Embryonic facial prominence (tissue), 1 donor: ENCODE measurements around the gene GBE1.
"Not testable (repeated sequence)": the region's sequence is repeated elsewhere in the genome, so short reads cannot be mapped to it uniquely, and the experiment has no call there.

Source experiments
- DNase-seq: peaks from one replicate; pipeline ENCODE4 v3.0.0-alpha.2; 2016; ENCODE audit errors: extremely low spot score

The GBE1 gene

DNA sequence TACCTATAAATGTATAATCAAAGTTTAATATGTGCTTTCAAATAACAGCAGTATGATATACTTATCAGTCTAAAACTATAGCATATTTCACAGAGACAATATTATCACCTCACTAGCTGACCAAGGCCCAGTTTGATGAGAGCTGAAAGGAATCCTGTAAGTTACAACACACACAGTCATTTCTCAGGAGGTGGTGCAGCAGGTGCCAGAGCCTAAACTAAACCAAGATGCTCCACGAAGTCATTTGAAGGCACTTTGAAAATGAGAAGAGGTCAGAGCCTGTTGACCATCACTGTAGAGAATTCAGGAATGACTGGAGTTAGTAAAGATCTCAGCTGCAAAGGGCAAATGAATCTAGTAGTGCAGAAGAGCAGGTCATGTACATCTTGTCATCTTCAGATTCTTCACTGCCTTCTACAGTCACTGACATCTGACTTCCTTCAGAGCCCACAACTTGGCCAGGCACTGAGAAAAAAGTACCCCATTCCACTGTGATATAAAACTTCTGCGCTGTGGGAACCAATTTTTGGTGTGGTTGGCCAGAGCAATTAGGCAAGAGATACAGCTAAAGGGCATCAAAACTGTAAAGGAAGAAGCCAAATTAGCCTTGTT, 7.9 kb downstream of the GBE1 start:
- no peak for DNase-seq

DNA sequence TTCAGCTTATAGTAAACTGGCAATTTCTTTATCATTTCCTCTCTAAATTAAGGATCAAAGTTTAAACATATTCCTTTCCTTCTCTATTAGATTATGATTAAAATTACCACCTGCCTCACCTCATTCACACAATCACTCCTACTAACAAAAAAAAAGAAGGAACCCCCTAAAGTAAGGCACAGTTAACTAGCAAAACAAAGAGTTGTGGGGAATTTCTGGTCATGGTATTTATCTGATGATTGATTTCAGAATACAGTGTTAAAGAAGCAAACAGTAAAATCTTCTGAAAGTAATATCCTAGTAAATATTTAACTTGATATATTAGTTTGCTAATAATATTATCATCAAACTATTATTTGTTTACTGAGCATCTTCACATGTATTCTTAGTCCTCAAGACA, 8.8 kb downstream of the GBE1 start:
- DNase-seq = no peak

DNA sequence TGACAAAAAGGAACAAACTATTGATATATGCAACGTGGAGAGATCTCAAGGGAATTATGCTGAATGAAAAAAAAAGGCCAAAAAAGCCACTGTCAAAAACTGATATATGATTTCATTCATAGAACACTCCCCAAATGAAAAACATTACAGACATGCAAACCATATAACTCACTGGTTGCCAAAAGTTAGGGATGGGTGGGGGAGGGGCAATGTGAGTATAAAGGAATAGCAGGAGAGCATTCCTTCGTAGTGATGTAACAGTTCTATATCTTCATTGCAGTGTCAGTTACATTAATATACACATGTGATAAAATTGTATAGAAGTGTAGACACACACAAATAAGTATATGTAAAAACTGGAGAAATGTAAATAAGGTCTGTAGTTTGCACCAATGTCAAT, 12.2 kb downstream of the GBE1 start:
- DNase-seq = no peak

DNA sequence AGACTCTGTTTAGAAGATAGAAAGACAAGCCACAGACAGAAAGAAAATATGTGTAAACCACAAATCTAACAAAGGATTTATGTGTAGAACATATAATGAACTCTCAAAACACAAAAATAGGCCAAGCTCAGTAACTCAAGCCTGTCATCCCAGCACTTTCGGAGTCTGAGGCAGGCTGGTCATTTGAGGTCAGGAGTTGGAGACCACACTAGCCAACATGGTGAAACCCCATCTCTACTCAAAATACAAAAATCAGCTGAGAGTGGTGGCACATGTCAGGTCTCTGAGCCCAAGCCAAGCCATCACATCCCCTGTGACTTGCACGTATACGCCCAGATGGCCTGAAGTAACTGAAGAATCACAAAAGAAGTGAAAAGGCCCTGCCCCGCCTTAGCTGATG, 14.2 kb downstream of the GBE1 start:
- not testable (repeated sequence) for DNase-seq

DNA sequence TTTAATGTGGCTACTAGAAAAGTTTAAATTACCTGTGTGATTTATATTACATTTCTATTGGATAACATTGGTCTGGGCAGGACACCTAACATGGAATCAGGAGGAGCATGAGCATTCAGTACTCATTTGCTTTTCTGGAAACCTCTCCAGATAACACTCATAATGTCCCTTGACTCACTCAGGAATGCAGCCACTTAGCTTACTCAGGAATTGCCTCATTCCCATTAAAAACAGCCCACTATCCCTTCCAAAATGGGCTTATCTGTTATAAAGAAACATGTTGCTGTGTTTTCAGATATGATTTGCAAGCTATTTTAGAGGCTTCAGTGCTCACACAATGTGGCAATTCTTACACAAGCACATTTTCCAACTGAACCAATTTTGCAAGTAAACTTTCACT, 17.1 kb downstream of the GBE1 start:
- no peak for DNase-seq

DNA sequence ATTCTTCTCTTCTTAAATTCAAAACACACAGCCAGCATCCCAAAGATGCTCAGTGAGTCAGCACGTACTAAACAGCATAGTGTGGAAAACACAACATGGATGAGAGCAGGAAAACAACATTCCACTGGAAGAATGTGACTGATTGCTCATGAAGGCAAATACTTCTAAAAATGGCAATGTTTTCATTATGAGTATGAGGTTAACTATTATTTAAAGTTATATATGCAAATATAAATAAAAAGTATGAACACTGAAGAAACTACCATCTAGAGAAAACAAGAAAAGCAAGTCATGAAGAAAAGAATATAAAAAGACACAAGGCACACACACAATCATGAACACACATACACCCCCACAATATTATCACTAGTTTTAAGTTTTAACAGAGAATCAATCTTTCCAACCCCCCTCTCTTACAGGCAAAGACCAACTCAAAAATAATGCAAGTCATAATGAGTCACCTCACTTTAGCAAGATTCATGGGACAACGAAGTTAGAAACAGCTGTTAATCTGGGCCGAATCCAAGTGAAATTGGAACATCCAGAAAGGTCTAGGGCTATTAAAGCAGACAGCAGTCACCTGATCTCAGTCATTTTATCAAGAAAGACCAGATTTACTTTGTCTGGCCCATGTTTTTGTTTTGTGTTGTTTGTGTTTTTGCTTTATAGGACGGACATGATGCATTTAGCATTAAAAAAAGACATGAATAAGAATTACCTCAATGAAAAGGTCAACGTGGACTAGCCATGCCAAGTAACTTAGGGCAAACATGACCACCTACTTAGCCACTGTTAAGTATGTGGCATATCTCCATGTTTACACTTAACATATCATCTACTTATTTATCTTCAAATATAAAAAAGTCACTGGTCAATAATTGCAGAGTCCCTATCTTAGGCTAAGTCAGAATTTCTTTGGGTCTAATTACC, 18.1 kb downstream of the GBE1 start:
- no peak for DNase-seq

DNA sequence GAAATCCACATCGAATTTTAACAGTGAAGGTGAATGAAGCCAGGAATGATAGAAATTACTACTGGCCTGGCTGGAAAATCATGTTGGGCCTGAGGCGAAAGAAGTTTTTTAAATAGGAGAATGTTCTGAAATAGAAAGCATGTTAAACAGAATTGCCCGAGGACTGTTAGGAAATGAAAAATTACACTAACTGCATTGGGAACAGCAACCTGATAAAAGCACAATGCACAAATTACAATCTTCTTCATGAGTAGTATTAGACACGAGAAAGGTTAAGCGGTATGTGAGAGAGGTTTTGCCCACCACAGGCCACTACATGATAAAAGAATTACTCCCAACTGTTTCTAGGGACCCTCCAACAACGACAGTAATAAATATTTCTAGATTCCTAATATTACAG, 18.9 kb downstream of the GBE1 start:
- no peak for DNase-seq

DNA sequence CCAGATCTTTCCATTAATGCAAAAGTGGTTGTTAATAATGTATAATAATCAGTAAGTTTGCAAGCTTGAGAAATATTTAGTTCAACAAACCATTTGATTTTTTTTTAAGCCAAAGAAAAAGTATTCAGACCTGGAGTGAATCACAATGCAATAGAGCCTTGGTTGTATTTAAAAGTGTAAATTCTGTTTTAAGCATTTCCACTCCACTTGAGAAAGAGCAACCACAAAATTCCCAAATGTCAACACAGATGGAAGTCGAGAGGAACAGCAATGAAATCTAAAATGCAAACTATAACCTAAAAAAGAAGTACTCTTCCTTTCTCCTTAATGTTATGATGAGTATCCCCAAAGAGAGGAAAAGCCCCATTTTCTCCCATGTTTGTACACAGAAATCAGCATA, 20.2 kb downstream of the GBE1 start:
- DNase-seq = no peak

DNA sequence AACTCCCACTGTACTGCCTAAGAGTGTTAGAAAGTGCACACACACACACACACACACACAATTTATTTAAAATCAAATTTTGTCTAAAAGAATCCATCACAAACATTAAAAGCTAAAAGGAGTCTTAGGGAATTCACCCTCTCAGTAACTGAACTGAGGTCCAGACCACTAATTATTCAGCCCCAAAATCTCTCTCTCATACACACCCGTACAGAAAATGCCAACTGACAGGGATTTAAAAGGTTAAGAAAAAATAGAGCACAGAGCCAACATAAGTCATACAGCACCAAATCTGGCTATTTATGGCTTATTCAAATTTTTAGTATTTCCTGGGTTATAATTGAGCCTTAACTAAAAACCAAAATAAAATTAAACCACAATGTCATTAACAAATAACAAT, 20.7 kb downstream of the GBE1 start:
- DNase-seq = no peak

DNA sequence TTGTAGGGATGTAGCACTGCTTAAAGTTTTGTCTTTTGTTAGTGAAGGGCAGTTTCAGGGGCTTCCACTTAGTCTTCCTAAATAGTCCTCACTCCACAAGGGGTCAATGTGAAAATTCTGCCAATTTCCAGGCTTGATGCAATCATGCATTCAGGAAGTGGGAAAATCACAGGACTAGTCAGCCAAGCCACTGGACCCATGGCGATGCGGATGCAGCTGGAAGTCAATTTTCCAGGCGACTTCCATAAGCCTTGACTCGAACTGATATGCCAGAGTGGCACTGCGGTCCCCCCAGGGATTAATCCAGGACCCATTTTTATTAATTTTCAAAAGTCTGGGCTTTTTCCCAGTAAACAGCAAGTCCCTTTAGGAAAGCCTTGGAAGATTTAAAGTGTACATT, 26.1 kb downstream of the GBE1 start:
- no peak for DNase-seq

DNA sequence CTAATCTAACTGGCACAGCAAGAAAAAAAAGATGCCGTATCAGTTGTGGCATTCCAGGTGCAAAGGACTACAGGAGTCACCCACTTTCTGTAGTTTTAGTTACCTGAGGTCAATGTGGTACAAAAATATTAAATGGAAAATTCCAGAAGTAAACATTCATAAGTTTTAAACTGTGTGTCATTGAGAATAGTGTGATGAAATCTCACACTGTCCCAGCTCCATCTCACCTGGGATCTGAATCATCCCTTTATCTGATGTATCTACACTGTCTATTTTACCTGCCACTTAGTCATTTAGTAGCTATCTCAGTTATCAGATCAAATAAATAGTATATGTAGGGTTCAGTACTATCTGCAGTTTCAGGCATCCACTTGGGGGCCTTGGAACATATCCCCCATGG, 26.7 kb downstream of the GBE1 start:
- DNase-seq = no peak

DNA sequence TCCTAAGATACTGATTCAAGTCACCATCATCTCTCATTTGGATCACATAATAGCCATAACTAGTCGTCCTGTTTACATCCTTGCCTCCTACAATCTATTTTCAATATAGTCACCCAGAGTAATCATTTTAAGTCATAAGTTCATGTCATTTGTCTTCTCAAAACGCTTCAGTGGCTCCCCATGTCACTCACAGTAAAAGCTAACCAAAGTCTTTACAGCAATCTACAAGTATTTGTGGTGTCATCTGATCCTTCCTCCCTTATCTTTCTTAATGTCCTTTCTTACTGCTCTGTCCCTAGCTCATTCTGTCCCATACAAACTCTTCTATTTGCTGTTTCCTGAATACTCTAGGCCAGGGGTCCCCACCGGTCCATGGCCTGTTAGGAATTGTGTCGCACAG, 28.8 kb downstream of the GBE1 start:
- no peak for DNase-seq

DNA sequence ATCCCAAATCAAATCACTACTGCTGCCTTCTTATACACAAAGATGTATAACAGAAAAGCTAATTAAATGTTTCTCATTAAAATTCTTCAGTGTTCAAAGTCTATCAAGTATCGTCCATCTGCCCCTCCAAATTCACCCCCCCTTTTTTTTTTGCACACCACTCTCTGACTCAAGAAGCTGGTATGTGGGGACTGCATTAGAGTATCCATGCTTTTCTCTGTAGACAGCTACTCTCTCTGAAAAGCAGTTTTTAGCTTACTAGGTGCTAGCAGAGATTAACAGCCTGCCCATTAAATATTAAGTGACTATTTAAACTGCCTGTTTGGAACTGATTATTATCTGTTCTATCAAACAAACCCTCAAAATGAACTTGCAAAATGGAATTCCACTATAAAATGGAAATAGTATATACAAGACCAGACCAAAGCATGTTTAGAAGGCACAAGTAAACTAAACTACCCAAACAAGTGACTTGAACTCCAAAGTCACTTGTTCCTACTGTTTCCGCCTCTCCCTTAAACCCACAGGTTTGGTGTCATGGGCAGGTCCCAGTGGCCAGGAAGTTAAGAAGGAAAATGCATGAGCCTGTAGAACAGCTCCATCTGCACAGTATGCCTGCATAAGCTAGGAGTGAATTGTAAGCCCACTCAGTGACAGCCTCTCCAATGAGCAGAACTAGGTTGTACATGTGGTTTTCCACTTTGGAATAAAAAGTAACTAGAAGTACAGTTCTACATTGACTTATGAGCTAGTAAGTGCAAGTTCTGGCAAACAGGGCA, 32.5 kb downstream of the GBE1 start:
- DNase-seq = no peak

DNA sequence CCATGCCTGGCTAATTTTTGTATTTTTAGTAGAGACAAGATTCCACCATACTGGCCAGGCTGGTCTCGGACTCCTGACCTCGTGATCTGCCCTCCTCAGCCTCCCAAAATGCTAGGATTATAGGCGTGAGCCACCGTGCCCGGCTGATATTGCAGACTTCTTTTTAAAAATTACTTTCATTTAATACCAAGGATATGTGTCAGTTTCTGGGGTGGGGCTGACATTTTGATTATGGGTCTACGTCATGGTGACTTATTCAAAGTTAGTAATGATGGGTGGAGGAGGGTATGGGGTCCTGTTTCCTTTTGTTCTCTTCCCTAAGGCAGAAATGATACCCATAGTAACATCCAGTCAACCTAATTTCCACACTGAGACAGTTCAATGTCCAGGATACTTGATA, 34.7 kb downstream of the GBE1 start:
- DNase-seq = no peak

DNA sequence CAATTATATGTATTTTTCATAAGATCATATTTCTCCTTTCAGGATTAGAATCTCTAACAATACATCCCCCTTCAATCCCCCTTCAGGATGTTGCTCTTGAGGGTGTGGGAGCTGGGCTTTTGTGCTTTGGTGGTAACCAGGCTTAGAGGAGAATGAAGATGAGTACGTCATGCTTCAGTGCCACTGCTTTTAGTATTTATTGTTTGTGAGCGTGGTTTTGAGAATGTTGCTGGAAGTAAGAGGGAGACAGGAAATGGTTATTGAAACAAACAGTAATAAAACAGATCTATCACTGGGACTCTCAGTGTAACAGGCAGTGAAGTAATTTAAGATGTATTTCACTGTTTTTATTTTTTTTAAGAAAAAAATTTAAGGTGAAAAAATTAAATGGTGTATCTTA, 35.3 kb downstream of the GBE1 start:
- no peak for DNase-seq

DNA sequence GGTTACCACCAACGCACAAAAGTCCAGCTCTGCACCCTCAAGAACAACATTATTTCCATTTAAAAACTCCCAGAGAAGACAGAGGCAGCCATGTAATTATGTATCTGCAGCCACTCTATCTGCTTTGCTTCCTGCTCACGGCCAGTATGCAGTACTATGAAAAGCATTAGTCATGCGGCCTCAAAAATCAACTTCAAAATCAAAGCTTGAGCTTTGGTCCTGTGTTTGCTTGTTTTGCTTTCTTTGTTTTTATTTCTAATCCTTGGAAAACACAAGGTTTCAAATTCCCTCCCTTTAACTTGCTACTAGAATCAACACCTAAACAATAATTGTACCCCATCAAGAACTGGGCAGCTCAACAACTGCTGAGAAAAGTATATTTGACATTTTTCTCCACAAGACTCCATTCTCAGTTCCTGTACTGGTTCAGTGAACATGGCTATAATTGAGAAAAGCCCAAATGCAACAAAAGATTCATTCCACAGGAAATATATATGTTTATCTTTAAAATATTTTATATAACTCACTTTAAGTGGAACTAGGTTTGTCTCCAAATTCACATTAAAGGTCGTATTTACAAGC, 37.6 kb downstream of the GBE1 start:
- DNase-seq = no peak

DNA sequence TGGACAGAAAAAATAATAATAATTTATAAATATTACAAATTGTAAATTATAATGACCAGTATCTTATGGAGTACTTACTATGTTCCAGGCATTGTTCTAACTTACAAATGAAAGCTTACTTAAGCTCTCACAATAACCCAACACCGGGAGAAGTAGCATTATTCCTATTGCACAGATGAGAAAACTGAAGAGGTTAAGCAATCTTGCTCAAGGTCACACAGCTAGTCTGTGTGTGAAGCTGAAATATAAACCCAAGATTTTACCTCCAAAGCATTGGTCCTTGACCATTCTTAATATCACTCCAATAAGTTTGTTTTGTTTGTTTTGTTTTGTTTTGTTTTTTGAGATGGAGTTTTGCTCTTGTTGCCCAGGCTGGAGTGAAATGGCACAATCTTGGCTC, 43.1 kb downstream of the GBE1 start:
- DNase-seq = no peak

DNA sequence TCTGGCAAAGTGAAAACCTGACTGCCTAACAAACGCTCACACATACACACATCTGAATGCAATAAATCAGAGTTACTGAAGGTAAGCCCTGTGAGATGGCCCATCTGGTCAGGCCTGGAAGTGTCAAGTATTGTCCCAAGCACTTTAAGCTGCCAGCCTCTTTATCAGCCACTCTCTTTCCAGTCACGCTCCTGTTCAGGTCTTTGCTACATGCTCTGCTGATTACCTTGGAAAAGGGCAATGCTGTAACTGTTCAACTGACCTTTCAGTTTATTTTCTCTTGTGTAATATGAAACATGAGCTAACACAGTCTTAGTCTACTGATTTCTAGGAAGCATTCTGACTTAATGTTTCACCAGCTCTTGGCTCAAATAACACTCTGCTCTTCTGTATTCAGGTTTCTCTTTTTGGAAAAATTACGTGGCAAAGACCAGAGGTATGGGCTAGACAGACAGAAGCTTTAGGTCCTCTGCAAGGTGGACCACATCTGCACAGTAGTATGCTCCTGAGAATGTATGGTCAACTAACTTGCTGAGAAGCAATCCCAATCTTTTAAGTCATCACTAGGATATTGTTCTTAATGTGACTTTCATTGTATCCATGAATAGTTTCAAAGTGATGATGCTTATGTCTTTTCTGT, 44.5 kb downstream of the GBE1 start:
- DNase-seq = no peak

DNA sequence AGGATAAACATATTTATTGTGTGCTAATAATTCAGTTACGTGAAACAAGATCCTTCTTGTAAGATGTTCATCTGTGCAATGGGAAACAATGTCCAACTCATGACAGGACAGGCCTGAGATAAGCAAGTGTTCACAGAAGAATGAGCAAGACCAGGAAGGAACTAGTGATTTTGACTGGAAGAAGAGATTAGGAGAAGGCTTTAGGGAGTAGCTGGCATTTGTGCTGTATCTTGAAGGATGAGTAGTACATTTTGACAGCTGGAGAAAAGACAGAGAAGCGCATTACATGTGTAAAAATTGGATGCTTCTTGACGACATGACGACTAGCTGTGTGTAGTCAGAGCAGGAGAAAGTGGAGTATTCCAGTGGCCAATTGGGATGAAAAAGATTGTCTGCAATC, 48.4 kb downstream of the GBE1 start:
- DNase-seq = no peak

DNA sequence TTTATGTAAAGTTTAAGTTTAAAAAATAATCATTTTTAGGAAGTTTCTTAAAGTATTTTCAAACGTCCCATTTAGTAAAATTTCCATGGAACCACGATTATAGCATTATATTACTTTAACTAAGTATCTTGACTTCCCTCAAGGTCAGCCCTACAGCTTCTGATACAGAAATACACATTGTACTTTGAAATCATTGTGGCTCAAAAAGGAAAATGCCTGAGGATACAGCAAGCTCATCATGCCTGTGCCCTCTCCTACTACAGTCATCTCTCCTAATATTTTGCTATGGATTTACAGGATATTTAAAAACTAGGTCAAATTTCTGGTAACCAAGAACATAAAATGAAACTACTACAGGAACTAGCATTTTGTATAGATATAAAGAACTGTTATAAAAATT, 51.8 kb downstream of the GBE1 start:
- no peak for DNase-seq

DNA sequence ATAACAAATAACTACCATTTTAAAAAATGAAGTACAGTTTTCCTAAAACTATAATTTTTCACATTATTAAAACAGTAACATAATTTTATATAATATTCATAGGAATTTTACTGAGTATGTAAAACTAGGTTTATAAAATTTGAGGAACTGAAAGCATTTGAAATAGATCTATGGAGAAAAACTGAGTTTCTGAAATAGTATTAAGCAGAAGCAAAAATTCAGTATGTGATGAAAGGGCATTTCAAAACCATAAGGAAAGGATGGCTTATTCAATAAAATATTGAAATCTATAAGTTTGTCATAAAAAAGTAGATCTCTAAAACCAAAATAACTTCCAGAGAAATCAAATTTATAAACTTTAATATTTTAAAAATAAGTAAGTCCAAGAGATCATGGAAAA, 53.4 kb downstream of the GBE1 start:
- DNase-seq = no peak

DNA sequence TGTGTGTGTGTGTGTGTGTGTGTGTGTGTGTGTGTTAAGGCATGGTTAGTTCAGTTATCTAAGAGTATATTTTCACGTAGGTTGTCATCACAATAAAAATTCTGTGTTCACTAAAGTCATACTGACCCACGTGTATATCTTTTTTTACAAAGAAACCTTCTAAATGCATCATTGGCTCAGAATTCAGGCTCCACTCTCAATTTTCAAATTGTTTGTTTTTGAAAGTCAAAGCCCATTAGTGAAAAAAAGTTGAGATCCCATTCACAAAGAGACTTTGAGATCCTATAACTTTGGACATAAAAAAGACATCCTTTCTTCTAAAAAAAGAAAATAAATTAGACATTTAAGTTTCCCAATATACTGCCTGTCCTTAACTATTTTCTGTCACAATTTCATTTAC, 59.3 kb downstream of the GBE1 start:
- DNase-seq = no peak
